GM18907 (cell line): ENCODE data around the gene TTYH2.

Experiments
- ATAC-seq: cut with Tn5 transposase; IDR thresholded peaks from one replicate; pipeline ENCODE4 v1.9.1; 2021; ENCODE audit warnings: mild to moderate bottlenecking, moderate library complexity; ENCODE audit not compliant: unreplicated experiment

Gene TTYH2

GRCh38 chr17:74282587-74283370 lies 69.4 kb downstream of the TTYH2 start:
- ATAC-seq = peak; percentile 48

GRCh38 chr17:74283371-74283673 lies 70.0 kb downstream of the TTYH2 start:
- no peak for ATAC-seq

DNA sequence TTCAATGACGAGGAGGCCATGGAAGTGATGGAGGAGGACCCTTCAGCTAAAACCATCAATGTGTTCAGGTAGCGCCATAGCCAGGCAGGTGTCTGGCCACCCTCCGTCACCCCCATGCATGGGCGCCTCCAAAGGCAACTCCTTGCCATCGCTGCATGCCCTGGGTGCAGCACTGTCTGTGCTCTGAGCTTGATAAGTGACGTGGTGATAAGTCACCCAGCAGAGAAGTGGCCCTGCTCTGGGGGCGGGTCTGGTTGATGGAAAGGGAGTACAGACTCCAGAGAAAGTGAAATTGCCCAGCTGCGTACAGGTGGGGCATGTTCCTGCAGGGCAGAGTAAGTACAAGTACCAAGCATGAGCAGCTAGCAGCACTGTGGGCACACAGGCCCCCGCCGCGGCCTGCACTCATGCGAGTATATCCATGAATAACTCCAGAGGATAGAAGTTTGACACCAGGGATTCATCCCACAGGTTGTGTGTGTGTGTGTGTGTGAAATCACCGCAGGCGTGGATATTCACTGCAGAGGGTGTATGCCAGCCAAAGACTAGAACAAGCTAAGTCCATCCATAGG lies 73.7 kb downstream of the TTYH2 start:
- ATAC-seq = no peak

- no peak for ATAC-seq
Observed at GRCh38 chr17:74288785-74289184, 75.4 kb downstream of the TTYH2 start.

DNA sequence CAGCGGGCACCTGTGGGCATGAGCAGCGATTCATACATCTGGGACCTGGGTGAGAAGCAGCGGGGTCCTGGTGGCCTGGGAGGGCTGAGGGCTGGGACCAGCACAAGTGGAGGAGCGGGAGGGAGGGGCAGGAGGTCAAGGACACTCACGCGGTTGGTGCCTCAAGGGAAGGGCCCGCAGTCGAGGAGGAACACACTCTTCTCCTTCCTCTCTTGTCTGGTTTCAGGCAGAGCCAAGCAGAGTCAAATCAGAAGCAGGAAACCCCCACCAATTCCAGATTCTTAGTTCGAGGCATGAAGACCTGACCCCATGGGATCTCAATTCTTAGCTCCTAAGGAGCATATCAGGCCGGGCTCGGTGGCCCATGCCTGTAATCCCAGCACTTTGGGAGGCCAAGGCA lies 76.3 kb downstream of the TTYH2 start:
- ATAC-seq = no peak

DNA sequence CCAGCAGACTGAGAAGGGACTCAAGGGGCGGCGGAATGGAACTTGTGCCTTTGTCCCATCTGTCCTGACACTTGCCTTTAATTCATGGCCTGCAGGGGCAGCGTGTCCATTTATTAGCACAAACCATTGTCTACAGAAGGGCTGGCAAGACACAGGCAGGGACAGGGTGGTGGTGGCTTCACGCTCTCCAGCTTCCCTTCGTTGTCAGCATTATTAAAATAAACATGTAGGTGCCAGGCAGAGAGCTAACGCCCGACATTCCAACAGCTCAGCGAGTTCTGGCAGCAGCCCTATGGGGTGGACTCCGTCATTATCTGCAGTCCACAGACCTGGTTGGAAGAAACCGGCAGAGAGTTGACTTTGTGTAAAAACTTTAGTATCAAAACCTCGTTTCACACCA lies 77.0 kb downstream of the TTYH2 start:
- ATAC-seq = no peak

DNA sequence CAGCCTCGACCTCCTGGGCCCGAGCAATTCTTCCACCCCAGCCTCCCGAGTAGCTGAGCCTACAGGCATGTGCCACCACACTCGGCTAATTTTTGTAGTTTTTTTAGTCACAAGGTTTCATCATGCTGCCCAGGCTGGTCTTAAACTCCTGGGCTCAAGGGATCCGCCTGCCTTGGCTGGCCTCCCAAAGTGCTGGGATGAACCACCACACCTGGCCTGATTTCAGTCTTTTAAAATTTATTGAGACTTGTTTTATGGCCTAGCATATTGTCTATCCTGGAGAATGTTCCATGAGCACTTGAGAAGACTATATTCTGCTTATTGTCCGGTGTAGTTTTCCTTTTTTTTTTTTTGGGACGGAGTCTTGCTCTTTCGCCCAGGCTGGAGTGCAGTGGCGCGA lies 79.1 kb downstream of the TTYH2 start:
- no peak for ATAC-seq

- ATAC-seq = no peak
Observed at GRCh38 chr17:74295625-74296547, 82.5 kb downstream of the TTYH2 start.

GRCh38 chr17:74296548-74296936 lies 83.2 kb downstream of the TTYH2 start:
- ATAC-seq = no peak

- ATAC-seq = no peak
Observed at GRCh38 chr17:74297941-74298340, 84.6 kb downstream of the TTYH2 start.

DNA sequence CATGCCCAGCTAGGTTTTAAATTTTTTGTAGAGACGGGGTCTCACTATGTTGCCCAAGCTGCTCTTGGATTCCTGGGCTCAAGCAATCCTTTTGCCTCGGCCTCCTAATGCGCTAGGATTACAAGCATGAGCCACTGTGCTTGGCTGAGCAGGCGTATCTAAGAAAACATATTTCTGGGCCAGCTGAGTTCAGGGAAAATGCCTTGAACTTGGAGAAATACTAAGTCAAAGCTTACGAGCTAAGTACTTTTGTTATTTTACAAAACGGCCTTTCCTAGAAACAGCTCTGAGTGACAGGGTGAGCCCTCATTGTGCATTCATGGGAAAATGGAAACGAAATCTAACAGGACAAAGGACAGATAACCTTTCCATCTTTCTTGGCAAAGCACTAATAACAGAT lies 85.4 kb downstream of the TTYH2 start:
- ATAC-seq = no peak

GRCh38 chr17:74299226-74300009 lies 86.0 kb downstream of the TTYH2 start:
- ATAC-seq = no peak

GRCh38 chr17:74303305-74303704 lies 89.9 kb downstream of the TTYH2 start:
- no peak for ATAC-seq

DNA sequence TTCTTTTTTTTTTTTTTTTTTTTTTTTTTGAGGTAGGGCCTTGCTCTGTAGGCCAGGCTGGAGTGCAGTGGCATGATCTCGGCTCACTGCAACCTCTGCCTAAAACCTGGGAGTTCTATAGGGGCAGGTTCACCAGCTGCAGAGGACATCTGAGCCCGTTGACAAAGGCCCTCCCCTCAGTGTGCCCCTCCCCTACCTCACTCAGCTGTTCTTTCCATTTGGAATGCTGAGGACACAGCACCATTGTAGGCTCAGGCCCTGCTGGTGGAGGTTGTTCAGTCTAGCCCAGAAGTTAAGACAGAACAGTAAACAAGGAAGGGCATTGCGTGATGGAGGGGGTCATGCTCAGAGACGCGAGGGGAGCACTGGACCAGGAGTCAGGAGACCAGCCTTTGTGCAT lies 90.8 kb downstream of the TTYH2 start:
- ATAC-seq = no peak

GRCh38 chr17:74305865-74306654 lies 92.7 kb downstream of the TTYH2 start:
- no peak for ATAC-seq

DNA sequence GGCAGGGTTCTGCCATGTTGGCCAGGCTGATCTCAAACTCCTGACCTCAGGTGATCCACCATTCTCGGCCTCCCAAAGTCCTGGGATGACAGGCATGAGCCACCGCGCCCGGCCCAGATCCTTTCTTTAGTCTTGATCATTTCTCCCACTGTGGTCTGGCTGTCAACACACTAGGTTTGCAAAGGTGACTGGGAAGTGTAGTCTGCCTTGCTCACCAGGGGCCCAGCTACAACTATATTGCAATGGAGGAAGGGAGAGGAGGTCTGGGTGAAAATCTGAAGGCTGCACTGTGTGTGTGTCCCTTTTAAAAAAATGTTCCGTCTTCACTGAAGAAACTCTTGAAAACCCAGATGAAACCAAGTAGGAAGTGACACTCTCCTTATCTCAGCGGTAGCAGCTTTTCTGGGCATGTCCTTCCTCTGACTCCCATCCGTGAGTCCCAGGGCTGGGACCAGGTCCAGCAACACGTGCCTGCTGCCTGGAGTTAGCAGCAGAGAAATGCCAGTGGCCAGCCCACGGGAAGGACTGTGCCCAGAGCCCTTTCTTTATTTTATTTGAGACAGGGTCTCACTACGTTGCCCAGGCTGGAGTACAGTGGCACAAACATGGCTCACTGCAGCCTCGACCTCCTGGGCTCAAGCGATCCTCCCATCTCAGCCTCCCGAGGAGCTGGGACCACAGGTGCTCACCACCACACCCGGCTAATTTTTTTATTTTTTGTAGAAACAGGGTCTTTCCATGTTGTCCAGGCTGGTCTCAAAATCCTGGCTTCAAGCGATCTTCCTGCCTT lies 94.8 kb downstream of the TTYH2 start:
- ATAC-seq = no peak

GRCh38 chr17:74309902-74310301 lies 96.5 kb downstream of the TTYH2 start:
- ATAC-seq = no peak
